ENCODE measurements around the gene PGAM2. TPM values are rescaled to one million over a fixed set of nuclear protein-coding genes. Genes with fewer than 3 reads are reported as not detected.
"Not testable (repeated sequence)": the region's sequence is repeated elsewhere in the genome, so short reads cannot be mapped to it uniquely, and the experiment has no call there.

PGAM2 gene
- total and polyA plus RNA-seq, 7 experiments from 2014 or later = 0.73 to 3.1 (median 1.8) TPM; not detected in 2

- H3K27ac Mint-ChIP-seq; H3K4me1 ChIP-seq (ENCODE audit: control insufficient read depth in 2 of 2, insufficient read depth in 2 of 2, low read length in 2 of 2); H3K36me3 ChIP-seq (ENCODE audit: control insufficient read depth in 2 of 3, insufficient read depth in 3 of 3, low read length in 3 of 3); intact Hi-C loops (cut with micrococcal nuclease); H3K4me3 Mint-ChIP-seq; H3K9me3 Mint-ChIP-seq; H3K4me1 Mint-ChIP-seq; H3K9me3 ChIP-seq (ENCODE audit: control insufficient read depth in 2 of 3, low read length in 3 of 3); H3K27ac ChIP-seq (ENCODE audit: low read depth, low read length); H3K27me3 Mint-ChIP-seq; DNase-seq; H3K36me3 Mint-ChIP-seq; ATAC-seq; H3K27me3 ChIP-seq (ENCODE audit: control insufficient read depth in 2 of 2, insufficient read depth in 2 of 2, low read length in 2 of 2); POLR2A ChIA-PET; H3K4me3 ChIP-seq (ENCODE audit: low read length): not testable (repeated sequence)
- CTCF ChIA-PET = interaction anchor here (0.7 kb wide), 1 partner anchor 798 kb away, joined by 4 read pairs; no protein-coding TSS in a partner anchor
Observed at GRCh38 chr7:44033971-44034844, 31.2 kb downstream of the PGAM2 start.

- intact Hi-C loops (cut with micrococcal nuclease); POLR2A ChIA-PET: not testable (repeated sequence)
Observed at GRCh38 chr7:44032031-44032430, 33.3 kb downstream of the PGAM2 start.

DNA sequence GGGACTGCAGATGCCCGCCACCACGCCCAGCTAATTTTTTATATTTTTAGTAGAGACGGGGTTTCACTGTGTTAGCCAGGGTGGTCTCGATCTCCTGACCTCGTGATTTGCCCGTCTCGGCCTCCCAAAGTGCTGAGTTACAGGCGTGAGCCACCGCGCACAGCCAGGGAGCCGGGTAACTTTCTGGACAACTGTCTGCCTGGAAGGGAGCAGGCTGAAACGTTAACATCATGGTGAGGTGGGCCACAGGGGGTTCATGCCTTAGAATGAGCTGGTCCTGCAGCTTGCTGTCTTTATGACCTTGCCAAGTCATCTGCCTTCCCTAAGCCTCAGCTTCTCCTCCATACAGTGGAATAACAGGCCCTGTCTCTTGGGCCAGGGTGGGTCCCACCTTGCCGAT lies 34.0 kb downstream of the PGAM2 start:
- H3K36me3 Mint-ChIP-seq; H3K27me3 Mint-ChIP-seq; H3K9me3 Mint-ChIP-seq; H3K4me3 ChIP-seq (ENCODE audit: low read length); DNase-seq; intact Hi-C loops (cut with micrococcal nuclease); H3K27me3 ChIP-seq (ENCODE audit: control insufficient read depth in 2 of 2, insufficient read depth in 2 of 2, low read length in 2 of 2); POLR2A ChIA-PET; H3K4me1 ChIP-seq (ENCODE audit: control insufficient read depth in 2 of 2, insufficient read depth in 2 of 2, low read length in 2 of 2); H3K4me1 Mint-ChIP-seq; H3K4me3 Mint-ChIP-seq; H3K27ac ChIP-seq (ENCODE audit: low read depth, low read length); ATAC-seq; CTCF ChIA-PET; H3K36me3 ChIP-seq (ENCODE audit: control insufficient read depth in 2 of 3, insufficient read depth in 3 of 3, low read length in 3 of 3); H3K9me3 ChIP-seq (ENCODE audit: control insufficient read depth in 2 of 3, low read length in 3 of 3); H3K27ac Mint-ChIP-seq: not testable (repeated sequence)

More at GRCh38 chr7:44032031-44032430, 33.3 kb downstream of the PGAM2 start:
- H3K27ac ChIP-seq (ENCODE audit: low read depth, low read length); DNase-seq; H3K27me3 ChIP-seq (ENCODE audit: control insufficient read depth in 2 of 2, insufficient read depth in 2 of 2, low read length in 2 of 2); H3K27me3 Mint-ChIP-seq; H3K4me1 ChIP-seq (ENCODE audit: control insufficient read depth in 2 of 2, insufficient read depth in 2 of 2, low read length in 2 of 2); H3K36me3 Mint-ChIP-seq; H3K36me3 ChIP-seq (ENCODE audit: control insufficient read depth in 2 of 3, insufficient read depth in 3 of 3, low read length in 3 of 3); H3K4me3 ChIP-seq (ENCODE audit: low read length); H3K4me1 Mint-ChIP-seq; H3K4me3 Mint-ChIP-seq; ATAC-seq; H3K9me3 ChIP-seq (ENCODE audit: control insufficient read depth in 2 of 3, low read length in 3 of 3); H3K9me3 Mint-ChIP-seq; CTCF ChIA-PET; H3K27ac Mint-ChIP-seq: not testable (repeated sequence)

DNA sequence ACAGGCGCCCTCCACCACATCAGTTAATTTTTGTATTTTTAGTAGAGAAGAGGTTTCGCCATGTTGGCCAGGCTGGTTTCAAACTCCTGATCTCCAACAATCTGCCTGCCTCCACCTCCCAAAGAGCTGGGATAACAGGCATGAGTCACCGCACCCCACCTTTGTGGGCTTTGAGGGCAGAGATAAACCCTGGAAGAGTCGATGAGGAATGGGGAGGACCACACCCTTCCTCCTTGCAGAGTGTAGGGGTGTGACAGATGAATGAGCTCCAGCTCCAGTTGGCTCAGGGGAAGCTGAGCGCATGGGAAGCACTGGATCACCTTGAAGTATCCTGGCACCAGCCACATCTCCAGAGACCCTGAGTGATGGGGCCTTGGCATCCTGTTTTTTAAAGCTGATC lies 35.3 kb downstream of the PGAM2 start:
- H3K27ac ChIP-seq (ENCODE audit: low read depth, low read length); H3K4me3 Mint-ChIP-seq; H3K4me1 ChIP-seq (ENCODE audit: control insufficient read depth in 2 of 2, insufficient read depth in 2 of 2, low read length in 2 of 2); H3K27me3 Mint-ChIP-seq; H3K4me1 Mint-ChIP-seq; H3K4me3 ChIP-seq (ENCODE audit: low read length); H3K36me3 ChIP-seq (ENCODE audit: control insufficient read depth in 2 of 3, insufficient read depth in 3 of 3, low read length in 3 of 3); H3K27ac Mint-ChIP-seq; H3K9me3 Mint-ChIP-seq; H3K36me3 Mint-ChIP-seq; intact Hi-C loops (cut with micrococcal nuclease); H3K9me3 ChIP-seq (ENCODE audit: control insufficient read depth in 2 of 3, low read length in 3 of 3); ATAC-seq; H3K27me3 ChIP-seq (ENCODE audit: control insufficient read depth in 2 of 2, insufficient read depth in 2 of 2, low read length in 2 of 2); POLR2A ChIA-PET; DNase-seq; CTCF ChIA-PET: not testable (repeated sequence)

- H3K36me3 ChIP-seq (ENCODE audit: control insufficient read depth in 2 of 3, insufficient read depth in 3 of 3, low read length in 3 of 3); DNase-seq; H3K9me3 Mint-ChIP-seq; ATAC-seq; H3K4me3 ChIP-seq (ENCODE audit: low read length); H3K36me3 Mint-ChIP-seq; intact Hi-C loops (cut with micrococcal nuclease); H3K27ac Mint-ChIP-seq; H3K9me3 ChIP-seq (ENCODE audit: control insufficient read depth in 2 of 3, low read length in 3 of 3); H3K27me3 ChIP-seq (ENCODE audit: control insufficient read depth in 2 of 2, insufficient read depth in 2 of 2, low read length in 2 of 2); H3K27ac ChIP-seq (ENCODE audit: low read depth, low read length); H3K4me1 Mint-ChIP-seq; POLR2A ChIA-PET; H3K4me1 ChIP-seq (ENCODE audit: control insufficient read depth in 2 of 2, insufficient read depth in 2 of 2, low read length in 2 of 2); H3K4me3 Mint-ChIP-seq; CTCF ChIA-PET; H3K27me3 Mint-ChIP-seq: not testable (repeated sequence)
Observed at GRCh38 chr7:44029433-44029832, 35.9 kb downstream of the PGAM2 start.

GRCh38 chr7:44022796-44023467 lies 42.4 kb downstream of the PGAM2 start:
- H3K9me3 Mint-ChIP-seq; H3K27me3 ChIP-seq (ENCODE audit: control insufficient read depth in 2 of 2, insufficient read depth in 2 of 2, low read length in 2 of 2); H3K4me3 ChIP-seq (ENCODE audit: low read length); H3K9me3 ChIP-seq (ENCODE audit: control insufficient read depth in 2 of 3, low read length in 3 of 3); H3K27me3 Mint-ChIP-seq; H3K27ac ChIP-seq (ENCODE audit: low read depth, low read length); H3K36me3 Mint-ChIP-seq; H3K4me3 Mint-ChIP-seq; CTCF ChIA-PET; H3K4me1 ChIP-seq (ENCODE audit: control insufficient read depth in 2 of 2, insufficient read depth in 2 of 2, low read length in 2 of 2); H3K36me3 ChIP-seq (ENCODE audit: control insufficient read depth in 2 of 3, insufficient read depth in 3 of 3, low read length in 3 of 3); ATAC-seq; DNase-seq; intact Hi-C loops (cut with micrococcal nuclease): not testable (repeated sequence)
- POLR2A ChIA-PET = interaction anchor here (0.6 kb wide), 1 partner anchor 155 kb away, joined by 3 read pairs; no protein-coding TSS in a partner anchor
- peak overlapping the region in 2 of 9 donors; percentile 25 to 50 for H3K27ac Mint-ChIP-seq
- peaks cover 5 to 19% (median 15%) of the 10 kb centered on the region in 7 donors for H3K4me1 Mint-ChIP-seq

GRCh38 chr7:44022069-44022468 lies 43.3 kb downstream of the PGAM2 start:
- H3K4me3 Mint-ChIP-seq; H3K27me3 ChIP-seq (ENCODE audit: control insufficient read depth in 2 of 2, insufficient read depth in 2 of 2, low read length in 2 of 2); H3K27me3 Mint-ChIP-seq; H3K9me3 Mint-ChIP-seq; H3K9me3 ChIP-seq (ENCODE audit: control insufficient read depth in 2 of 3, low read length in 3 of 3); POLR2A ChIA-PET; intact Hi-C loops (cut with micrococcal nuclease); ATAC-seq; H3K4me3 ChIP-seq (ENCODE audit: low read length); DNase-seq; H3K36me3 Mint-ChIP-seq; H3K27ac ChIP-seq (ENCODE audit: low read depth, low read length); H3K36me3 ChIP-seq (ENCODE audit: control insufficient read depth in 2 of 3, insufficient read depth in 3 of 3, low read length in 3 of 3); H3K27ac Mint-ChIP-seq; CTCF ChIA-PET; H3K4me1 ChIP-seq (ENCODE audit: control insufficient read depth in 2 of 2, insufficient read depth in 2 of 2, low read length in 2 of 2): not testable (repeated sequence)
- H3K4me1 Mint-ChIP-seq = peaks cover 5 to 23% (median 15%) of the 10 kb centered on the region in 7 donors
